H1 (cell line): ENCODE data around the gene XPO1. TPM values are rescaled to one million over a fixed set of nuclear protein-coding genes. Genes with fewer than 3 reads are reported as not detected.

Experiments used
- ASH2L ChIP-seq: fragments of 200-600, 300-600 bp; sonication (generic); IDR thresholded peaks from one replicate; pipeline ENCODE4 v1.7.1; 2017; ENCODE audit warnings: low read length
- BRCA1 ChIP-seq: IDR thresholded peaks from 2 replicates; pipeline ENCODE4 v1.6.1; 2012; ENCODE audit warnings: low read depth, low read length, improper control_type of control experiment
- CBX8 ChIP-seq: fragments of 300-800, 300-1000 bp; sonication (generic); IDR thresholded peaks from 2 replicates; pipeline ENCODE4 v1.7.1; 2016; ENCODE audit warnings: low read depth, low read length, borderline replicate concordance
- CEBPB ChIP-seq: IDR thresholded peaks from 2 replicates; pipeline ENCODE4 v1.6.1; 2012; ENCODE audit warnings: low read depth, low read length
- CHD1 ChIP-seq: IDR thresholded peaks from 2 replicates; pipeline ENCODE4 v1.6.1; 2012; ENCODE audit warnings: low read depth, low read length, improper control_type of control experiment
- CTBP2 ChIP-seq: IDR thresholded peaks from 2 replicates; pipeline ENCODE4 v1.7.0; 2011; ENCODE audit warnings: borderline replicate concordance, mild to moderate bottlenecking, moderate library complexity, mixed read lengths, low read length; ENCODE audit not compliant: insufficient read depth, insufficient read length
- EGR1 ChIP-seq: IDR thresholded peaks from 2 replicates; pipeline ENCODE4 v1.6.1; 2011; ENCODE audit warnings: low read depth, low read length, borderline replicate concordance
- HDAC2 ChIP-seq, 2 experiments: fragments of 300-600 bp in 1 of 2; sonication (generic) in 1 of 2; IDR thresholded peaks; 2 replicates each; pipeline ENCODE4 v1.6.1; 2011 to 2012; ENCODE audit warnings: low read depth in 2 of 2, low read length in 2 of 2, mild to moderate bottlenecking in 2 of 2, moderate library complexity in 2 of 2, borderline replicate concordance in 1 of 2, inconsistent platforms in 1 of 2
- KDM4A ChIP-seq: IDR thresholded peaks from one replicate; pipeline ENCODE4 v1.7.1; 2012; ENCODE audit warnings: low read depth, mild to moderate bottlenecking, moderate library complexity, low read length, inconsistent platforms; ENCODE audit not compliant: severe bottlenecking
- PHF8 ChIP-seq: fragments of 200-600 bp; sonication (generic); conservative IDR thresholded peaks from 2 replicates; pipeline ENCODE4 v1.7.1; 2012; ENCODE audit warnings: low read depth, mild to moderate bottlenecking, inconsistent platforms, low read length, moderate library complexity
- SIN3A ChIP-seq, 2 experiments: IDR thresholded peaks in 1 of 2; conservative IDR thresholded peaks in 1 of 2; 2 replicates each; pipeline ENCODE4 v1.6.1; 2011 to 2012; ENCODE audit warnings: low read length in 2 of 2, improper control_type of control experiment in 1 of 2, low read depth in 1 of 2, mild to moderate bottlenecking in 1 of 2
- SP1 ChIP-seq: IDR thresholded peaks from 2 replicates; pipeline ENCODE4 v1.6.1; 2011; ENCODE audit warnings: low read depth, low read length
- SP4 ChIP-seq: IDR thresholded peaks from 2 replicates; pipeline ENCODE4 v1.6.1; 2012; ENCODE audit warnings: low read length, inconsistent platforms
- TAF1 ChIP-seq: IDR thresholded peaks from 2 replicates; pipeline ENCODE4 v1.6.1; 2011; ENCODE audit warnings: mild to moderate bottlenecking, low read depth, low read length
- TBP ChIP-seq: IDR thresholded peaks from 2 replicates; pipeline ENCODE4 v1.6.1; 2011; ENCODE audit warnings: low read depth, low read length, improper control_type of control experiment
- YY1 ChIP-seq: IDR thresholded peaks from 2 replicates; pipeline ENCODE4 v1.6.1; 2011; ENCODE audit warnings: low read depth, mild to moderate bottlenecking, low read length
- polyA plus RNA-seq, 7 experiments: library from polyadenylated mRNA; depleted of rRNA in 3 of 7; stranded (reverse) in 5 of 7; unstranded in 2 of 7; fragments of >200 nt in 5 of 7; fragments of 200-250 nt in 2 of 7; gene quantifications; 1 replicate in 5 of 7; 2 replicates in 1 of 7; 4 replicates in 1 of 7; pipeline versions ENCODE4 v1.2.1 to v1.2.3, GENCODE V29; 2011 to 2013; ENCODE audit warnings: missing spikeins in 2 of 7, mixed read lengths in 2 of 7
- total RNA-seq: library from RNA; stranded (reverse); fragmentation: NEBNext Ultra II Directional; extraction: Animal tissue kit (Norgen Biotek cat#: 25700); gene quantifications from 2 replicates; pipeline ENCODE4 v1.2.1, GENCODE V29; 2021
- TF ChIP-seq, protein P1 (sequence below): IDR thresholded peaks from 2 replicates; pipeline ENCODE4 v1.6.1; 2012; ENCODE audit warnings: inconsistent platforms
- TF ChIP-seq, protein P2 (sequence below), 3 experiments: IDR thresholded peaks; 1 replicate in 2 of 3; 2 replicates in 1 of 3; pipeline versions ENCODE4 v1.5.1 to v1.6.1; 2011; ENCODE audit warnings: low read length in 3 of 3, mild to moderate bottlenecking in 3 of 3, inconsistent platforms in 2 of 3, low read depth in 1 of 3, moderate library complexity in 1 of 3; ENCODE audit not compliant: insufficient read depth in 1 of 3; ENCODE audit errors: control extremely low read depth in 1 of 3
- TF ChIP-seq, protein P3 (sequence below): IDR thresholded peaks from 2 replicates; pipeline ENCODE4 v1.6.1; 2012; ENCODE audit warnings: inconsistent platforms

XPO1 gene
- total and polyA plus RNA-seq, 2 of the 8 experiments (the other 6 are each of a cell fraction or from before 2014, with no cell fraction given): 110 to 296 TPM

DNA sequence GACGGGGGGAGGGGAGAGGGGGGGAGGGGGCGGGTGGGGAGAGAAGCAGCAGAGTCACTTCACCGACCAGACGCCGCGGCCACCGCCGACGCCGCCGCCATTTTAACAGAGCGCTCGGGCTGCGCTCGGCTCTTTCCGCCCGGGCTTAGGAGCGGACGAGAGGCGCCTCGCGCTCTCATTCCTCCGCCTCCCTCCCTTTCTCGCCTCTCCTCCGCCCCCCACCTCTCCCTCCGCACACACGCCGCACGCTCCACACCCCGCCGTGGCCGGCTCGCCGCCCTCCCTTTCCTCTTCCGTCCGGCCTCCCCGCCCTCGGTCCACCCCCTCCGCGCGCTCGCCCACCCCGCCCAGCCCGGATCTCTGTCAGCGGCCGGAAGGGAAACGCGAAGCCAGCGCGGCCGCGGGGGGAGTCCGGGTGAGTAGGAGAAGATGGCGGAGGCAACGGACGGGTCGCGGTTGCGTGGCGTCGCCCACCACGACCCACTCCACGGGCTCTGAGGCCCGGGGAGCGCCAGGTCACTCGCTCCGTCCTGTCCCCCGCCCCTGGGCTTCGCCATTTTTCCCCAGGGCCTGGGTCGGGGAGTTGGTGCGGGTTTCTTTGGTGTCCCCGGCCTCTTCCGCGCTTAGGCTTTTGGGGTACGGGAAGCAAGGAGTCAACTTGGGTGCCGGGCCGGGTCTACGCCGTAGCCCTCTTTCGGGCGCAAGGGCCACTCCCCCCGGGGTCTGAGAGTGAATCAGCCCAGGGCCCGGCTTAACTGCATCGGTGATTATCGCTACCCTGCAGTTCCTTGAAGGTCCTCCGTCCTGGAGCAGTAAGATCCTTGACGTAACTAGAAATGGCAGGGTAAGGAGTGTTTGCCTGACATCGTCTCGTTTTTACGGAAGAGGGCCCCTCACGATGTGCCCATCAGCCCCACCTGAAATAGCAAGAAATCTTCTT is 66.9 kb downstream of the XPO1 start, which contains the start of gene USP34 (continued):
- TF ChIP-seq, protein P1, sequence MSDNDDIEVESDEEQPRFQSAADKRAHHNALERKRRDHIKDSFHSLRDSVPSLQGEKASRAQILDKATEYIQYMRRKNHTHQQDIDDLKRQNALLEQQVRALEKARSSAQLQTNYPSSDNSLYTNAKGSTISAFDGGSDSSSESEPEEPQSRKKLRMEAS: peak; percentile 52; the same call in 1 of the 2 replicates
- TF ChIP-seq SIN3A (conservative IDR thresholded peaks at IDR 0.05 in 1 of 2, IDR thresholded peaks at IDR 0.05 in 1 of 2; ENCODE audit: low read depth in 1 of 2, low read length in 2 of 2): peak; percentile 24 to 56; a peak in 1 of 4 replicates
- TF ChIP-seq TAF1: peak; percentile 93
- TF ChIP-seq, protein P2, sequence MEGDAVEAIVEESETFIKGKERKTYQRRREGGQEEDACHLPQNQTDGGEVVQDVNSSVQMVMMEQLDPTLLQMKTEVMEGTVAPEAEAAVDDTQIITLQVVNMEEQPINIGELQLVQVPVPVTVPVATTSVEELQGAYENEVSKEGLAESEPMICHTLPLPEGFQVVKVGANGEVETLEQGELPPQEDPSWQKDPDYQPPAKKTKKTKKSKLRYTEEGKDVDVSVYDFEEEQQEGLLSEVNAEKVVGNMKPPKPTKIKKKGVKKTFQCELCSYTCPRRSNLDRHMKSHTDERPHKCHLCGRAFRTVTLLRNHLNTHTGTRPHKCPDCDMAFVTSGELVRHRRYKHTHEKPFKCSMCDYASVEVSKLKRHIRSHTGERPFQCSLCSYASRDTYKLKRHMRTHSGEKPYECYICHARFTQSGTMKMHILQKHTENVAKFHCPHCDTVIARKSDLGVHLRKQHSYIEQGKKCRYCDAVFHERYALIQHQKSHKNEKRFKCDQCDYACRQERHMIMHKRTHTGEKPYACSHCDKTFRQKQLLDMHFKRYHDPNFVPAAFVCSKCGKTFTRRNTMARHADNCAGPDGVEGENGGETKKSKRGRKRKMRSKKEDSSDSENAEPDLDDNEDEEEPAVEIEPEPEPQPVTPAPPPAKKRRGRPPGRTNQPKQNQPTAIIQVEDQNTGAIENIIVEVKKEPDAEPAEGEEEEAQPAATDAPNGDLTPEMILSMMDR (IDR thresholded peaks at IDR 0.05; ENCODE audit: control extremely low read depth in 1 of 3, insufficient read depth in 1 of 3, low read depth in 1 of 3, low read length in 3 of 3): no peak
- no peak for TF ChIP-seq CHD1
- peak; percentile 70 for TF ChIP-seq ASH2L
- TF ChIP-seq, protein P3, sequence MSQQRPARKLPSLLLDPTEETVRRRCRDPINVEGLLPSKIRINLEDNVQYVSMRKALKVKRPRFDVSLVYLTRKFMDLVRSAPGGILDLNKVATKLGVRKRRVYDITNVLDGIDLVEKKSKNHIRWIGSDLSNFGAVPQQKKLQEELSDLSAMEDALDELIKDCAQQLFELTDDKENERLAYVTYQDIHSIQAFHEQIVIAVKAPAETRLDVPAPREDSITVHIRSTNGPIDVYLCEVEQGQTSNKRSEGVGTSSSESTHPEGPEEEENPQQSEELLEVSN: no peak
- TF ChIP-seq YY1: peak; percentile 86
- TF ChIP-seq EGR1: 0 out of 2 replicates have a peak, but pooled peaks have one; percentile 7
- TF ChIP-seq SP4: 0 out of 2 replicates have a peak, but pooled peaks have one; percentile 30
- no peak for TF ChIP-seq SP1
- TF ChIP-seq CTBP2: no peak
- TF ChIP-seq CEBPB: no peak
- peak; percentile 95 for TF ChIP-seq PHF8
- no peak for TF ChIP-seq CBX8
- 0 out of 4 replicates have a peak, but pooled peaks of 1 of the 2 experiments have one; percentile 25 for TF ChIP-seq HDAC2 (IDR thresholded peaks at IDR 0.05; ENCODE audit: borderline replicate concordance in 1 of 2, low read depth in 2 of 2, low read length in 2 of 2)
- TF ChIP-seq TBP: peak; percentile 48
- peak; percentile 39 for TF ChIP-seq KDM4A
- no peak for TF ChIP-seq BRCA1
